Measurements from ENCODE around the gene KCNC1.

Gene KCNC1

GRCh38 chr11:17734418-17734911 lies at the start of gene KCNC1:
Gene KCNC1, plus strand, starts transcription at chr11:17734781. Its CDS starts 1,222 bp downstream, at chr11:17736003.
- no peak for DNase-seq

GRCh38 chr11:17686231-17686980 lies 48.2 kb upstream of the KCNC1 start:
- DNase-seq = no peak

- DNase-seq = no peak
Observed at GRCh38 chr11:17687946-17688670, 46.5 kb upstream of the KCNC1 start.

- DNase-seq = no peak
Observed at GRCh38 chr11:17691550-17691949, 43.0 kb upstream of the KCNC1 start.

- DNase-seq = no peak
Observed at GRCh38 chr11:17691976-17692375, 42.6 kb upstream of the KCNC1 start.

- no peak for DNase-seq
Observed at GRCh38 chr11:17692931-17693330, 41.6 kb upstream of the KCNC1 start.

GRCh38 chr11:17693531-17693930 lies 41.0 kb upstream of the KCNC1 start:
- no peak for DNase-seq

GRCh38 chr11:17694494-17695110 lies 40.0 kb upstream of the KCNC1 start:
- no peak for DNase-seq

- DNase-seq = no peak
Observed at GRCh38 chr11:17695454-17696441, 38.8 kb upstream of the KCNC1 start.

GRCh38 chr11:17696741-17697140 lies 37.8 kb upstream of the KCNC1 start:
- DNase-seq = no peak

- DNase-seq = no peak
Observed at GRCh38 chr11:17697175-17697949, 37.2 kb upstream of the KCNC1 start.

GRCh38 chr11:17699147-17700114 lies 35.1 kb upstream of the KCNC1 start:
- no peak for DNase-seq

GRCh38 chr11:17700991-17701390 lies 33.6 kb upstream of the KCNC1 start:
- DNase-seq = no peak

GRCh38 chr11:17702876-17703275 lies 31.7 kb upstream of the KCNC1 start:
- no peak for DNase-seq

- no peak for DNase-seq
Observed at GRCh38 chr11:17703951-17704350, 30.6 kb upstream of the KCNC1 start.

- DNase-seq = no peak
Observed at GRCh38 chr11:17707830-17708229, 26.8 kb upstream of the KCNC1 start.

- DNase-seq = no peak
Observed at GRCh38 chr11:17711836-17712235, 22.7 kb upstream of the KCNC1 start.

- no peak for DNase-seq
Observed at GRCh38 chr11:17713851-17714250, 20.7 kb upstream of the KCNC1 start.

- DNase-seq = no peak
Observed at GRCh38 chr11:17714356-17714854, 20.2 kb upstream of the KCNC1 start.

GRCh38 chr11:17714870-17715269 lies 19.7 kb upstream of the KCNC1 start:
- no peak for DNase-seq

All from activated CD4-positive, alpha-beta T cell treated with anti-CD3 and anti-CD28 coated beads for 4 hours (primary cell).